Measurements from ENCODE around the gene RHOT1. TPM values are rescaled to one million over a fixed set of nuclear protein-coding genes. Genes with fewer than 3 reads are reported as not detected.
"Not testable (repeated sequence)": the region's sequence is repeated elsewhere in the genome, so short reads cannot be mapped to it uniquely, and the experiment has no call there.

The RHOT1 gene
- total RNA-seq, 5 donors from 2014 or later (not counting 1 experiment from before 2014, with no cell fraction given), result 18.7 to 26.8 (median 24.1) TPM

DNA sequence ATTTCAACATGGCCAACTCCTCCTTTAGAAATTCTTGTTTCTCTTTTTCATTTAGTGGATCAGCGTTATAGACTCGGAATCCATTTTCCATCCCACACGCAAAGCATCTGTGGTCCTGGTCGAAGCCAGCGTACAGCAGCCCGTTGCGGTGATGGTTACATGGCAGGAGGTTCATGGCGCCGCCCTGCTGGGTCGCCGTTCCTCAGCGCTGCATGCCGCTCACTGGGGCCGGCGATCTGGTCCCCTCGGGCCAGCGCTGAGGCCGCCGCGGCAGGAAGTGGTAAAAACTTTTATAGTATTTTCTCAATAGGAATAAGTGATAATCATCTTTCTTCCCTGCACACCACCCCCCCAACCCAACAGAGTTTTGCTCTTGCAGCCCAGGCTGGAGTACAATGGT is 29.9 kb upstream of the RHOT1 start:
- Mint-ChIP-seq H3K4me3 (no peak overlapping the region), H3K36me3 (no peaks in the 10 kb centered on the region), H3K4me1 (peaks cover 15 to 18% (median 17%) of the 10 kb centered on the region in 3 donors), H3K27me3 (peaks cover 0 to 3% of the 10 kb centered on the region in 2 donors), H3K27ac (peak overlapping the region in 1 of 2 donors; percentile 43), H3K9me3 (no peaks in the 10 kb centered on the region)
- H3K27me3 ChIP-seq (replicated peaks in 1 of 2; ENCODE audit: control insufficient read depth in 2 of 2, extremely low read depth in 1 of 2, insufficient read depth in 2 of 2, low read length in 1 of 2), result peaks cover 0 to 6% of the 10 kb centered on the region in 2 experiments
- no peak overlapping the region for H3K27ac ChIP-seq (ENCODE audit: low read length)
- H3K36me3 ChIP-seq (ENCODE audit: control insufficient read depth in 2 of 2, extremely low read depth in 1 of 2, insufficient read depth in 1 of 2, low read length in 1 of 2), result no peaks in the 10 kb centered on the region
- H3K4me3 ChIP-seq (ENCODE audit: control insufficient read depth in 1 of 2, extremely low read depth in 1 of 2, low read length in 1 of 2), result no peak overlapping the region
- CTCF ChIA-PET, result interaction anchor here in 1 of 2 donors (1.1 kb wide), 1 partner anchor 15 kb away, joined by 3 read pairs; no protein-coding TSS in a partner anchor
- WGBS (ENCODE audit: insufficient coverage), result 91% methylated on average over 9 of the region's 20 CpGs
- H3K9me3 ChIP-seq, result no peaks in the 10 kb centered on the region
- H3K4me1 ChIP-seq (ENCODE audit: control insufficient read depth in 1 of 2, extremely low read depth in 1 of 2, insufficient read depth in 2 of 2, low read length in 2 of 2), result peaks cover 6 to 20% of the 10 kb centered on the region in 2 experiments
- POLR2A ChIA-PET, result no interaction called here
- DNase-seq (no peak), ATAC-seq (replicated peaks in 1 of 4) (no peak)

DNA sequence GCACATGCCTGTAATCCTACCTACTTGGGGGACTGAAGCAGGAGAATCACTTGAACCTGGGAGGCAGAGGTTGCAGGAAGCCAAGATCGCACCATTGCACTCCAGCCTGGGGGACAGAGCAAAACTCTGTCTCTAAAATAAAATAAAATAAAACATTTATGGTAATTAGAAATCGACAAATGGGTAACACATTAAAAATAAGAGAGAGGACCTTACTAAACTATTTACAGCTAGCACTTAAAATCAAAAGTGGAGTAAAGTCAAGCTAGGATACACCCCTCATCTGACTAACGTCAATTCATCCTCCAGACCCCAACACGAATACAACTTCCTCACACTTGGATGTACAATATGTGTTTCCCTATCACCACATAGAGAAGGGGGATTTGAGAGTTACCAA is 27.8 kb upstream of the RHOT1 start:
- H3K36me3 ChIP-seq (ENCODE audit: control insufficient read depth in 2 of 2, extremely low read depth in 1 of 2, insufficient read depth in 1 of 2, low read length in 1 of 2), result no peaks in the 10 kb centered on the region
- ChIA-PET POLR2A (interaction anchor here in 1 of 2 donors (0.6 kb wide), 1 partner anchor 41 kb away, joined by 5 read pairs; no protein-coding TSS in a partner anchor), CTCF (interaction anchor here in 1 of 2 donors (0.7 kb wide), 1 partner anchor 78 kb away, joined by 8 read pairs; no protein-coding TSS in a partner anchor)
- peaks cover 10 to 15% (median 10%) of the 10 kb centered on the region in 3 donors for H3K4me1 Mint-ChIP-seq
- no peak for DNase-seq
- no peaks in the 10 kb centered on the region for H3K36me3 Mint-ChIP-seq
- WGBS (ENCODE audit: insufficient coverage), result no CpG with 5 or more reads among the region's 4 CpGs
- H3K4me3 Mint-ChIP-seq, result no peak overlapping the region
- no peak for ATAC-seq (replicated peaks in 1 of 4)
- H3K9me3 ChIP-seq, result no peaks in the 10 kb centered on the region
- H3K27ac Mint-ChIP-seq, result no peak overlapping the region
- no peaks in the 10 kb centered on the region for H3K9me3 Mint-ChIP-seq
- H3K27me3 Mint-ChIP-seq, result peaks cover 0 to 4% of the 10 kb centered on the region in 2 donors
- H3K27me3 ChIP-seq (replicated peaks in 1 of 2; ENCODE audit: control insufficient read depth in 2 of 2, extremely low read depth in 1 of 2, insufficient read depth in 2 of 2, low read length in 1 of 2), result peaks cover 0 to 22% of the 10 kb centered on the region in 2 experiments
- H3K27ac ChIP-seq (ENCODE audit: low read length), result no peak overlapping the region
- peaks cover 2 to 15% of the 10 kb centered on the region in 2 experiments for H3K4me1 ChIP-seq (ENCODE audit: control insufficient read depth in 1 of 2, extremely low read depth in 1 of 2, insufficient read depth in 2 of 2, low read length in 2 of 2)
- no peak overlapping the region for H3K4me3 ChIP-seq (ENCODE audit: control insufficient read depth in 1 of 2, extremely low read depth in 1 of 2, low read length in 1 of 2)

DNA sequence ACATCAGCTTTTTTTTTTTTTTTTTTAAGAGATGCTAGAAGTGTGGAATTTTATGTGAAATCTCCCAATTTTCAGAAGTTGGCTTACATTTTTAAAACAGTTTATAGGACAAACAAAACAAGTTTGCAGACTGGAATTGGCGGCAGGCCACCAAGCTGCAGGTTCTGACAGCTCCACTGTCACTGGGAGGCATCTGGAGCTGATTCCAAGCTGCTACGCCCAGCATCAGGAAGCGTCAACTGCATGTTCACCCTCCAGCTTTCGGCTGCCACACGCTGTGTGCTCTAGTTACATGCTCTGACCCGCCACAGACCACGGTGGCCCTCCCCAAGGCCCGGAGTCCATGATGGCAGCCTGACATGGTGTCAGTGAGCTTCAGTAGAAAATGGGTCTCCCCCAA is 26.8 kb upstream of the RHOT1 start:
- peaks cover 10 to 15% (median 10%) of the 10 kb centered on the region in 3 donors for H3K4me1 Mint-ChIP-seq
- POLR2A ChIA-PET; H3K9me3 ChIP-seq; H3K27ac ChIP-seq (ENCODE audit: low read length); H3K27ac Mint-ChIP-seq; ATAC-seq (replicated peaks in 1 of 4); DNase-seq; H3K4me3 Mint-ChIP-seq; H3K27me3 Mint-ChIP-seq; H3K9me3 Mint-ChIP-seq; H3K36me3 Mint-ChIP-seq; H3K4me3 ChIP-seq (ENCODE audit: control insufficient read depth in 1 of 2, extremely low read depth in 1 of 2, low read length in 1 of 2); H3K36me3 ChIP-seq (ENCODE audit: control insufficient read depth in 2 of 2, extremely low read depth in 1 of 2, insufficient read depth in 1 of 2, low read length in 1 of 2): not testable (repeated sequence)
- H3K27me3 ChIP-seq (replicated peaks in 1 of 2; ENCODE audit: control insufficient read depth in 2 of 2, extremely low read depth in 1 of 2, insufficient read depth in 2 of 2, low read length in 1 of 2), result peaks cover 0 to 29% of the 10 kb centered on the region in 2 experiments
- peaks cover 2 to 15% of the 10 kb centered on the region in 2 experiments for H3K4me1 ChIP-seq (ENCODE audit: control insufficient read depth in 1 of 2, extremely low read depth in 1 of 2, insufficient read depth in 2 of 2, low read length in 2 of 2)
- CTCF ChIA-PET, result interaction anchor here in 1 of 2 donors (0.7 kb wide), 1 partner anchor 77 kb away, joined by 8 read pairs; no protein-coding TSS in a partner anchor
- 98% methylated on average over 6 of the region's 8 CpGs for WGBS (ENCODE audit: insufficient coverage)

DNA sequence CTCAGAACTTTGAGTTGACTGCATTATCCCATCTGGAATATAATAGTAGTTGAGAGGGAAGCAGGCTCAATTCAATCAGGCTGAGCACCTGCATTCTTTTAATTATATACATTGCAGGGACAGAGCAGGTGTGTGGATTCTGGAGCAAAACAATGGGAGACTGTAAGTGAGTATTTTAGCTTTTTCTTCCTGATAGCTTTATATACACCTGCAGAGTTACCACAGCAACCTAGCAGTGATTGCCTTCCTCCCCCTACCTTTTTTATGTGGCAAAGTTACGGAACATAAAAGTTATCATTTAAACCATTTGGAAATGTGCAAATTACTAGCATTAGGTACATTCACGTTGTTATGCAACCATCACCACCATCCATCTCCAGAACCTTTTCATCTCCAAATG is 25.4 kb upstream of the RHOT1 start:
- CTCF ChIA-PET, result no interaction called here
- Histone ChIP-seq H3K9me3 (no peaks in the 10 kb centered on the region), H3K36me3 (ENCODE audit: control insufficient read depth in 2 of 2, extremely low read depth in 1 of 2, insufficient read depth in 1 of 2, low read length in 1 of 2) (no peaks in the 10 kb centered on the region), H3K27me3 (replicated peaks in 1 of 2; ENCODE audit: control insufficient read depth in 2 of 2, extremely low read depth in 1 of 2, insufficient read depth in 2 of 2, low read length in 1 of 2) (peaks cover 0 to 29% of the 10 kb centered on the region in 2 experiments), H3K4me1 (ENCODE audit: control insufficient read depth in 1 of 2, extremely low read depth in 1 of 2, insufficient read depth in 2 of 2, low read length in 2 of 2) (peaks cover 2 to 9% of the 10 kb centered on the region in 2 experiments), H3K4me3 (ENCODE audit: control insufficient read depth in 1 of 2, extremely low read depth in 1 of 2, low read length in 1 of 2) (no peak overlapping the region), H3K27ac (ENCODE audit: low read length) (no peak overlapping the region)
- no peak overlapping the region for H3K27ac Mint-ChIP-seq
- peaks cover 9 to 15% (median 10%) of the 10 kb centered on the region in 3 donors for H3K4me1 Mint-ChIP-seq
- DNase-seq, result no peak
- POLR2A ChIA-PET, result no interaction called here
- peaks cover 0 to 13% of the 10 kb centered on the region in 2 donors for H3K27me3 Mint-ChIP-seq
- WGBS (ENCODE audit: insufficient coverage), result 21% methylated on average over 2 of the region's 2 CpGs
- ATAC-seq (replicated peaks in 1 of 4), result peak in 1 of 4 experiments; percentile 58
- H3K9me3 Mint-ChIP-seq, result no peaks in the 10 kb centered on the region
- no peaks in the 10 kb centered on the region for H3K36me3 Mint-ChIP-seq
- H3K4me3 Mint-ChIP-seq, result no peak overlapping the region

DNA sequence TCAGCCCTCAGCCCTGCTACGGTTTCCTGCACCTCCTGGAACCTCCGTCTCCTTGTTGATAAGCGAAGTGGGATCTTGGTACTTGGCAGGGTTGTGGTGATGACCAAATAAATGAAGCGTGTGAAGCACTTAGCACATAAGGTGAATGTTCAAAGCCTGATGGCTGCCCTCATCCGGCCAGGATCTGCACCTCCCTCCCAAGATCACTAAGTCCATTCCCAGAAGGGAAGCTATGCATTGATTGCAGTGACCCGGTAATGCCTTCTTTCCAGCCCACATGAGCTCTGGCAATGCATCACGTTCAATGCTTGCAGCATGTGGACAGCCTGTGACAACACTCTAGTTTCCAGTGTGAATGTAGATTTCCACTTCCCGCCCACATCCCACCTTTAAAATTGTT is 24.9 kb upstream of the RHOT1 start:
- CTCF ChIA-PET, result no interaction called here
- Mint-ChIP-seq H3K4me1 (peaks cover 9 to 15% (median 10%) of the 10 kb centered on the region in 3 donors), H3K27me3 (peaks cover 0 to 13% of the 10 kb centered on the region in 2 donors), H3K36me3 (no peaks in the 10 kb centered on the region), H3K9me3 (no peaks in the 10 kb centered on the region), H3K4me3 (no peak overlapping the region), H3K27ac (no peak overlapping the region)
- Histone ChIP-seq H3K4me3 (ENCODE audit: control insufficient read depth in 1 of 2, extremely low read depth in 1 of 2, low read length in 1 of 2) (no peak overlapping the region), H3K27me3 (replicated peaks in 1 of 2; ENCODE audit: control insufficient read depth in 2 of 2, extremely low read depth in 1 of 2, insufficient read depth in 2 of 2, low read length in 1 of 2) (peaks cover 0 to 29% of the 10 kb centered on the region in 2 experiments), H3K4me1 (ENCODE audit: control insufficient read depth in 1 of 2, extremely low read depth in 1 of 2, insufficient read depth in 2 of 2, low read length in 2 of 2) (peaks cover 2 to 9% of the 10 kb centered on the region in 2 experiments), H3K36me3 (ENCODE audit: control insufficient read depth in 2 of 2, extremely low read depth in 1 of 2, insufficient read depth in 1 of 2, low read length in 1 of 2) (no peaks in the 10 kb centered on the region), H3K27ac (ENCODE audit: low read length) (no peak overlapping the region), H3K9me3 (no peaks in the 10 kb centered on the region)
- ATAC-seq (replicated peaks in 1 of 4) (no peak), DNase-seq (no peak)
- 83% methylated on average over 1 of the region's 8 CpGs for WGBS (ENCODE audit: insufficient coverage)
- POLR2A ChIA-PET, result no interaction called here

DNA sequence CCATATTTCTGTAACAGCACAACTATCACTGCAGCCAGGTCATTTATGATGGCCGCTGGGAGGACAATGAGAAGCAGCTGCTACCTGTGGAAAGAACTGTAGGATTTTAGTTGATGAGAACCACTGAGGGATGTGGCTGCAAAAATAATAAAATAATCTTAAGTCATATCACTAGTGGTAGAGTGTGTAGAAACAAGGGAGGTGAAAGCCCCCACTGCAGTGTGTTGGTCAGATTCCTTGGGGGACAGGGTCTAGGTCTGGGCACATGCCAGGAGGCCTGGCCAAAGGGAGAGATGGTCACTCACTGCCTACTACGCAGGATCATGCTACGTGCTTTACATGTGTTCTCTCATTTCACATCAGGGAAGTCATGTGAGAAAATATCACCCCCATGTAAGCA is 24.2 kb upstream of the RHOT1 start:
- H3K4me1 Mint-ChIP-seq, result peaks cover 9 to 15% (median 10%) of the 10 kb centered on the region in 3 donors
- H3K9me3 Mint-ChIP-seq; H3K4me1 ChIP-seq (ENCODE audit: control insufficient read depth in 1 of 2, extremely low read depth in 1 of 2, insufficient read depth in 2 of 2, low read length in 2 of 2); H3K27ac Mint-ChIP-seq; CTCF ChIA-PET; H3K4me3 Mint-ChIP-seq; H3K4me3 ChIP-seq (ENCODE audit: control insufficient read depth in 1 of 2, extremely low read depth in 1 of 2, low read length in 1 of 2); H3K36me3 Mint-ChIP-seq; H3K9me3 ChIP-seq; ATAC-seq (replicated peaks in 1 of 4); H3K27ac ChIP-seq (ENCODE audit: low read length); POLR2A ChIA-PET; DNase-seq; H3K36me3 ChIP-seq (ENCODE audit: control insufficient read depth in 2 of 2, extremely low read depth in 1 of 2, insufficient read depth in 1 of 2, low read length in 1 of 2): not testable (repeated sequence)
- H3K27me3 Mint-ChIP-seq, result peaks cover 0 to 13% of the 10 kb centered on the region in 2 donors
- peaks cover 0 to 29% of the 10 kb centered on the region in 2 experiments for H3K27me3 ChIP-seq (replicated peaks in 1 of 2; ENCODE audit: control insufficient read depth in 2 of 2, extremely low read depth in 1 of 2, insufficient read depth in 2 of 2, low read length in 1 of 2)
- WGBS (ENCODE audit: insufficient coverage), result 100% methylated on average over 1 of the region's 3 CpGs
